Neuronal stem cell (in vitro differentiated cells): ENCODE data around the gene RNF166.

Experiments
- DNase-seq: peaks from one replicate; pipeline ENCODE4 v3.0.0-alpha.2; 2013; ENCODE audit warnings: low spot score
- H2AFZ ChIP-seq: one replicate; pipeline ENCODE4 v1.6.1; 2013; ENCODE audit warnings: mild to moderate bottlenecking, low read length, inconsistent platforms
- H2AK5ac ChIP-seq: 2 replicates; pipeline ENCODE4 v1.6.1; 2013; ENCODE audit warnings: low read depth, mild to moderate bottlenecking, inconsistent platforms, low read length, moderate library complexity, mixed read lengths
- H2BK120ac ChIP-seq: 2 replicates; pipeline ENCODE4 v1.6.1; 2013; ENCODE audit warnings: low read depth, mild to moderate bottlenecking, inconsistent platforms, low read length, moderate library complexity, mixed read lengths
- H2BK12ac ChIP-seq: one replicate; pipeline ENCODE4 v1.6.1; 2013; ENCODE audit warnings: low read length, inconsistent platforms
- H2BK15ac ChIP-seq: 2 replicates; pipeline ENCODE4 v1.6.1; 2013; ENCODE audit warnings: mild to moderate bottlenecking, low read length, inconsistent platforms, mixed read lengths
- H2BK5ac ChIP-seq: one replicate; pipeline ENCODE4 v1.6.1; 2013; ENCODE audit warnings: inconsistent platforms, mild to moderate bottlenecking, low read length, moderate library complexity
- H3K14ac ChIP-seq: one replicate; pipeline ENCODE4 v1.6.1; 2013; ENCODE audit warnings: low read length, inconsistent platforms
- H3K18ac ChIP-seq: 2 replicates; pipeline ENCODE4 v1.6.1; 2013; ENCODE audit warnings: low read length, inconsistent platforms
- H3K23ac ChIP-seq: 2 replicates; pipeline ENCODE4 v1.6.1; 2013; ENCODE audit warnings: low read depth, mild to moderate bottlenecking, mixed read lengths, low read length, inconsistent platforms; ENCODE audit not compliant: poor library complexity
- H3K27ac ChIP-seq: replicated peaks from 3 replicates; pipeline ENCODE4 v1.5.1; 2013; ENCODE audit warnings: low read length, inconsistent platforms
- H3K27me3 ChIP-seq, 3 experiments: 2 replicates each; pipeline ENCODE4 v1.6.1; 2013; ENCODE audit warnings: low read length in 3 of 3, mild to moderate bottlenecking in 2 of 3, inconsistent platforms in 1 of 3, low read depth in 1 of 3, mixed read lengths in 1 of 3, moderate library complexity in 1 of 3; ENCODE audit not compliant: control insufficient read depth in 3 of 3, insufficient read depth in 3 of 3
- H3K36me3 ChIP-seq, 2 donors: replicated peaks in 1 of 2; 2 replicates each; pipeline ENCODE4 v1.6.1; 2013; ENCODE audit warnings: low read length in 2 of 2; ENCODE audit not compliant: control insufficient read depth in 2 of 2, insufficient read depth in 2 of 2
- H3K4ac ChIP-seq: 2 replicates; pipeline ENCODE4 v1.6.1; 2013; ENCODE audit warnings: inconsistent platforms, mild to moderate bottlenecking, low read length, moderate library complexity
- H3K4me1 ChIP-seq, 2 donors: 1 replicate in 1 of 2; 2 replicates in 1 of 2; pipeline ENCODE4 v1.6.1; 2013; ENCODE audit warnings: low read length in 2 of 2, low read depth in 1 of 2; ENCODE audit not compliant: control insufficient read depth in 2 of 2, insufficient read depth in 1 of 2
- H3K4me2 ChIP-seq: one replicate; pipeline ENCODE4 v1.6.1; 2013; ENCODE audit warnings: mild to moderate bottlenecking, low read length, inconsistent platforms; ENCODE audit not compliant: insufficient read depth, poor library complexity, severe bottlenecking
- H3K4me3 ChIP-seq, 2 donors: 2 replicates each; pipeline ENCODE4 v1.5.1; 2013; ENCODE audit warnings: low read length in 2 of 2, mild to moderate bottlenecking in 2 of 2, inconsistent platforms in 1 of 2, moderate library complexity in 1 of 2
- H3K79me1 ChIP-seq: one replicate; pipeline ENCODE4 v1.6.1; 2013; ENCODE audit warnings: low read depth, mild to moderate bottlenecking, inconsistent platforms, low read length, moderate library complexity
- H3K9ac ChIP-seq: one replicate; pipeline ENCODE4 v1.6.1; 2013; ENCODE audit warnings: mild to moderate bottlenecking, low read depth, low read length, inconsistent platforms; ENCODE audit not compliant: poor library complexity
- H3K9me3 ChIP-seq, 2 donors: replicated peaks in 1 of 2; 2 replicates each; pipeline versions ENCODE3 to v1.6.1; 2013; ENCODE audit warnings: low read length in 2 of 2, mild to moderate bottlenecking in 2 of 2, inconsistent platforms in 1 of 2, low read depth in 1 of 2, mixed read lengths in 1 of 2, moderate library complexity in 1 of 2; ENCODE audit not compliant: control insufficient read depth in 2 of 2, insufficient read depth in 1 of 2
- H4K8ac ChIP-seq: one replicate; pipeline ENCODE4 v1.6.1; 2013; ENCODE audit warnings: low read depth, mild to moderate bottlenecking, inconsistent platforms, low read length, moderate library complexity
- H4K91ac ChIP-seq: one replicate; pipeline ENCODE4 v1.6.1; 2013; ENCODE audit warnings: low read length, low read depth, mild to moderate bottlenecking, inconsistent platforms; ENCODE audit not compliant: poor library complexity
- WGBS, 2 donors: extraction: QIAGEN DNeasy Blood & Tissue Kit; methylation state at CpG; one replicate each; pipeline ENCODE4 v1.1.7; 2013; ENCODE audit warnings: missing lambda C conversion rate in 2 of 2, mixed read lengths in 1 of 2; ENCODE audit not compliant: insufficient read length in 2 of 2, insufficient replicate concordance in 1 of 2; ENCODE audit errors: extremely low coverage in 2 of 2; 5-methylcytosine and 5-hydroxymethylcytosine counted together

The RNF166 gene

GRCh38 chr16:88686062-88686438 is 20.2 kb downstream of the RNF166 start:
- H3K18ac ChIP-seq, result peak overlapping the region; percentile 91

GRCh38 chr16:88685156-88686061 is 20.8 kb downstream of the RNF166 start:
- DNase-seq, result no peak
- Histone ChIP-seq H3K23ac (peak overlapping the region; percentile 91), H3K36me3 (no peaks in the 10 kb centered on the region), H3K14ac (peak overlapping the region; percentile 71), H2AFZ (peak overlapping the region; percentile 90), H2BK12ac (peak overlapping the region; percentile 73), H3K9ac (peak overlapping the region; percentile 44), H2AK5ac (peak overlapping the region; percentile 63), H3K4ac (peak overlapping the region; percentile 76), H3K18ac (peak overlapping the region; percentile 91), H3K79me1 (peaks cover 3% of the 10 kb centered on the region), H2BK120ac (peak overlapping the region; percentile 81), H3K4me2 (peak overlapping the region; percentile 72), H3K27ac (no peak overlapping the region), H3K4me3 (peak overlapping the region; percentile 34 to 77), H3K9me3 (no peaks in the 10 kb centered on the region), H4K91ac (no peak overlapping the region), H3K27me3 (peaks cover 8 to 62% (median 35%) of the 10 kb centered on the region in 3 experiments), H2BK5ac (no peak overlapping the region), H2BK15ac (peak overlapping the region; percentile 81), H4K8ac (peak overlapping the region; percentile 96), H3K4me1 (peaks cover 16 to 21% of the 10 kb centered on the region in 2 donors)
- no CpG with 5 or more reads among the region's 33 CpGs for WGBS, 2 donors

More at GRCh38 chr16:88686062-88686438, 20.2 kb downstream of the RNF166 start:
- Histone ChIP-seq H3K27me3 (peaks cover 8 to 69% (median 35%) of the 10 kb centered on the region in 3 experiments), H3K23ac (peak overlapping the region; percentile 89), H3K9ac (peak overlapping the region; percentile 21), H4K91ac (no peak overlapping the region), H3K27ac (no peak overlapping the region), H3K4ac (no peak overlapping the region), H2BK12ac (peak overlapping the region; percentile 22), H2BK120ac (no peak overlapping the region), H2AFZ (peak overlapping the region; percentile 90), H3K4me3 (peak overlapping the region; percentile 34 to 77), H4K8ac (no peak overlapping the region), H3K9me3 (no peaks in the 10 kb centered on the region), H3K4me2 (peak overlapping the region; percentile 72), H3K14ac (no peak overlapping the region), H3K4me1 (peaks cover 14 to 21% of the 10 kb centered on the region in 2 donors), H3K36me3 (no peaks in the 10 kb centered on the region), H2AK5ac (no peak overlapping the region), H3K79me1 (peaks cover 4% of the 10 kb centered on the region), H2BK5ac (no peak overlapping the region), H2BK15ac (peak overlapping the region; percentile 67)
- no CpG with 5 or more reads among the region's 25 CpGs for WGBS, 2 donors
- DNase-seq, result no peak

- Histone ChIP-seq H3K27me3 (peaks cover 8 to 58% (median 35%) of the 10 kb centered on the region in 3 experiments), H3K36me3 (no peaks in the 10 kb centered on the region), H3K79me1 (peaks cover 3% of the 10 kb centered on the region), H4K91ac (no peak overlapping the region), H3K27ac (no peak overlapping the region), H3K9ac (no peak overlapping the region), H2BK12ac (no peak overlapping the region), H4K8ac (no peak overlapping the region), H2BK15ac (no peak overlapping the region), H3K4me3 (no peak overlapping the region), H3K23ac (no peak overlapping the region), H2AFZ (no peak overlapping the region), H2BK5ac (no peak overlapping the region), H3K4me1 (peaks cover 16 to 21% of the 10 kb centered on the region in 2 donors), H3K14ac (no peak overlapping the region), H2AK5ac (no peak overlapping the region), H2BK120ac (no peak overlapping the region), H3K4me2 (no peak overlapping the region), H3K18ac (no peak overlapping the region), H3K9me3 (no peaks in the 10 kb centered on the region), H3K4ac (no peak overlapping the region)
- DNase-seq, result no peak
- whole genome bisulfite sequencing, 2 donors, result no CpG with 5 or more reads among the region's 15 CpGs
Measured at GRCh38 chr16:88684569-88685155, 21.5 kb downstream of the RNF166 start.
